ENCODE data around the gene KLK7. TPM values are rescaled to one million over a fixed set of nuclear protein-coding genes. Genes with fewer than 3 reads are reported as not detected.

The KLK7 gene
- total RNA-seq, 1 donor from 2014 or later: not detected

GRCh38 chr19:50939596-50939995 is 44.1 kb downstream of the KLK7 start:
- DNase-seq (ENCODE audit: low read depth): no peak

- no peak for DNase-seq (ENCODE audit: low read depth)
These were observed 50.1 kb downstream of the KLK7 start for GRCh38 chr19:50933640-50934039.

- no peak for DNase-seq (ENCODE audit: low read depth)
These were observed 51.0 kb downstream of the KLK7 start for GRCh38 chr19:50932690-50933083.

- no peak for DNase-seq (ENCODE audit: low read depth)
These were observed 51.6 kb downstream of the KLK7 start for GRCh38 chr19:50932018-50932689.

GRCh38 chr19:50931023-50931422 is 52.7 kb downstream of the KLK7 start:
- DNase-seq (ENCODE audit: low read depth): no peak

GRCh38 chr19:50928831-50929230 is 54.9 kb downstream of the KLK7 start:
- DNase-seq (ENCODE audit: low read depth): no peak

Other genes with a start within 250 kb of the KLK7 start
- gene GPR32, start 213.5 kb downstream of the KLK7 start, total RNA-seq: not detected in 2 replicates
- not detected in 2 replicates for gene ACP4, start 193.5 kb downstream of the KLK7 start, total RNA-seq
- gene KLK1, start 160.1 kb downstream of the KLK7 start, total RNA-seq: not detected in 2 replicates
- not detected in 2 replicates for gene KLK15, start 150.3 kb downstream of the KLK7 start, total RNA-seq
- gene KLK3, start 129.0 kb downstream of the KLK7 start, total RNA-seq: not detected in 2 replicates
- gene KLK2, start 110.5 kb downstream of the KLK7 start, total RNA-seq: not detected in 2 replicates
- not detected in 2 replicates for gene KLK4, start 72.5 kb downstream of the KLK7 start, total RNA-seq
- gene KLK5, start 30.9 kb downstream of the KLK7 start, total RNA-seq: not detected in 2 replicates
- not detected in 2 replicates for gene KLK6, start 14.3 kb downstream of the KLK7 start, total RNA-seq
- gene KLK8, start 17.7 kb upstream of the KLK7 start, total RNA-seq: not detected in 2 replicates
- not detected in 2 replicates for gene KLK10, start 35.8 kb upstream of the KLK7 start, total RNA-seq
- not detected in 2 replicates for gene KLK11, start 42.7 kb upstream of the KLK7 start, total RNA-seq
- gene KLK12, start 51.1 kb upstream of the KLK7 start, total RNA-seq: not detected in 2 replicates
- not detected in 2 replicates for gene KLK13, start 81.2 kb upstream of the KLK7 start, total RNA-seq
- not detected in 2 replicates for gene KLK14, start 99.0 kb upstream of the KLK7 start, total RNA-seq
- gene CTU1, start 124.5 kb upstream of the KLK7 start, total RNA-seq: 16.2 and 17.8 TPM in 2 replicates
- not detected in 2 replicates for gene SIGLEC9, start 141.0 kb upstream of the KLK7 start, total RNA-seq
- gene SIGLEC7, start 158.4 kb upstream of the KLK7 start, total RNA-seq: not detected in 2 replicates
- gene CD33, start 241.2 kb upstream of the KLK7 start, total RNA-seq: 0.21 TPM in 1 of 2 replicates, not detected in the other